Lower lobe of right lung (tissue), 2 donors: ENCODE data around the gene TNFRSF13B. TPM values are rescaled to one million over a fixed set of nuclear protein-coding genes. Genes with fewer than 3 reads are reported as not detected.
A peak's percentile ranks its signal among the peaks of the same experiment; 100 is the strongest.

Experiments used
- ATAC-seq, 2 donors: fragments of 200-7000 bp; cut with Tn5 transposase; one replicate each; pipeline ENCODE4 v1.9.1; 2020 to 2022; ENCODE audit warnings: mild to moderate bottlenecking in 2 of 2, moderate library complexity in 2 of 2
- DNase-seq: peaks from one replicate; pipeline ENCODE4 v3.0.0-alpha.2; 2020
- H3K27ac ChIP-seq: fragments of 200-600 bp; one replicate; pipeline ENCODE4 v1.8.0; 2022
- H3K27me3 ChIP-seq: fragments of 200-600 bp; one replicate; pipeline ENCODE4 v1.8.0; 2022; ENCODE audit warnings: low read depth
- H3K36me3 ChIP-seq: fragments of 200-600 bp; one replicate; pipeline ENCODE4 v1.8.0; 2022; ENCODE audit warnings: mild to moderate bottlenecking
- H3K4me1 ChIP-seq: fragments of 200-600 bp; one replicate; pipeline ENCODE4 v1.8.0; 2022
- H3K4me3 ChIP-seq: fragments of 200-600 bp; one replicate; pipeline ENCODE4 v1.8.0; 2022; ENCODE audit warnings: mild to moderate bottlenecking
- H3K9me3 ChIP-seq: fragments of 200-600 bp; one replicate; pipeline ENCODE4 v1.8.0; 2022
- CTCF ChIP-seq: fragments of 200-600 bp; IDR thresholded peaks from one replicate; pipeline ENCODE4 v1.8.0; 2022; ENCODE audit warnings: antibody characterized with exemption, mild to moderate bottlenecking
- intact Hi-C: fragments of 100-400 bp; cut with DNase I; formaldehyde crosslinking; loops from one replicate; pipeline ENCODE4 v1.11.0; 2022
- total RNA-seq: library from RNA; stranded (reverse); fragmentation: NEBNext Ultra II Directional; extraction: Animal tissue kit (Norgen Biotek cat#: 25700); gene quantifications from one replicate; pipeline ENCODE4 v1.2.1, GENCODE V29; 2021
- donor health status: DM: no; HTN: yes; CAD: no; lungs with severe emphysema.

TNFRSF13B gene
- total RNA-seq, 1 donor from 2014 or later = 0.27 TPM

- Histone ChIP-seq H3K36me3 (no peaks in the 10 kb centered on the region), H3K4me3 (no peak overlapping the region), H3K9me3 (no peaks in the 10 kb centered on the region), H3K27ac (no peak overlapping the region), H3K27me3 (peaks cover 5% of the 10 kb centered on the region), H3K4me1 (peaks cover 6% of the 10 kb centered on the region)
- no peak for ATAC-seq
- no peak for TF ChIP-seq CTCF
- intact Hi-C loops = no loop called here
- DNase-seq = peak; percentile 20
These were observed 53.5 kb downstream of the TNFRSF13B start for GRCh38 chr17:16918443-16918842.

GRCh38 chr17:16917671-16918394, 54.1 kb downstream of the TNFRSF13B start:
- Histone ChIP-seq H3K27ac (no peak overlapping the region), H3K4me1 (peaks cover 6% of the 10 kb centered on the region), H3K27me3 (peaks cover 9% of the 10 kb centered on the region), H3K36me3 (no peaks in the 10 kb centered on the region), H3K4me3 (no peak overlapping the region), H3K9me3 (no peaks in the 10 kb centered on the region)
- no peak for TF ChIP-seq CTCF
- ATAC-seq (peak; percentile 58 to 62), DNase-seq (peak; percentile 67)
- intact Hi-C loops = no loop called here

- no peaks in the 10 kb centered on the region for H3K9me3 ChIP-seq
- intact Hi-C loops = no loop called here
- H3K27me3 ChIP-seq = peaks cover 9% of the 10 kb centered on the region
- DNase-seq (peak; percentile 14), ATAC-seq (no peak)
- H3K4me3 ChIP-seq = no peak overlapping the region
- H3K27ac ChIP-seq = no peak overlapping the region
- no peaks in the 10 kb centered on the region for H3K36me3 ChIP-seq
- peaks cover 6% of the 10 kb centered on the region for H3K4me1 ChIP-seq
- TF ChIP-seq CTCF = no peak
These were observed 55.4 kb downstream of the TNFRSF13B start for GRCh38 chr17:16916557-16916920.

DNA sequence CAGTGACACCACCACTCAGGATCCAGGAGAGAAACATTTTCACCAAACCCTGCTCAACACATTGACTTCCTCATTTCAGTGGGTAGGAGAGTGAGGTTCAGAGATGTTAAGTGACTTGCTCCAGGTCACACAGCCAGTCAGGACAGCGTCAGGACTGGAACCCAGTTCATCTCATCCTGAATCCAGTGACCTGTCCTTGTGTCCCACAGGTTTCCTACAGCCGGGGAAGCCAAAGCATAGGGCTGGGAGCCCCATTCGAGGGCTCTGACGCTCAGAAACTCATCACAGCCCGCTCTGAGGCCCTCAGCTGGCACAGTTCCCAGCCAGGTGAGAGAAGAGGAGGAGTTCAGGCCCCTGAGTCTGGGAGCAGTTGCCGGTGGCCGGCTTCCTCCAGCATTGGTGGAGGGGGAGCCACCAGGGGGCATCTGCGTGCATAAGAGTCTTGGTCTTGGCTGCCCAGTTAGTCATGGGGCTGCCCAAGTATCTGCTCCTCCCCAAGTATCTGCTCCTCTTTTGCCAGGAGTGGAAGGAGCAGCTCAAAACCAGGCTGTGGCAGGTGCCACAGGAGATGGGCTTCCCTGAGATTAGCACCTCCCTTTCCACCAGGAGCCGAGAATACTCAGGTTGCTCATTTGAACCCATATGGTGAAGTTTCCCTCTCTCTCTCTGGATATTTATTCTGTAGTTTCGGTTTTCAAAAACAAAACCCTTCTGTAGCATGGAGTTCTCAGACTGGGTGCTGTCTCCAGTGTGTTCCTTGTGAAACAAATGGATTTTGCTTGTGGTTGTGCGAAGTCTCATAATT, 56.0 kb downstream of the TNFRSF13B start:
- Histone ChIP-seq H3K27me3 (peaks cover 9% of the 10 kb centered on the region), H3K4me1 (peaks cover 6% of the 10 kb centered on the region), H3K9me3 (no peaks in the 10 kb centered on the region), H3K4me3 (no peak overlapping the region), H3K36me3 (no peaks in the 10 kb centered on the region), H3K27ac (no peak overlapping the region)
- intact Hi-C loops = no loop called here
- peak; percentile 46 for TF ChIP-seq CTCF
- DNase-seq = peak; percentile 75
- peak; percentile 69 for ATAC-seq

GRCh38 chr17:16913463-16913862, 58.5 kb downstream of the TNFRSF13B start:
- H3K4me3 ChIP-seq = no peak overlapping the region
- H3K4me1 ChIP-seq = peaks cover 6% of the 10 kb centered on the region
- TF ChIP-seq CTCF = no peak
- intact Hi-C loops = no loop called here
- H3K27me3 ChIP-seq = peaks cover 9% of the 10 kb centered on the region
- H3K27ac ChIP-seq = no peak overlapping the region
- DNase-seq (no peak), ATAC-seq (no peak)
- no peaks in the 10 kb centered on the region for H3K9me3 ChIP-seq
- no peaks in the 10 kb centered on the region for H3K36me3 ChIP-seq
